DOHH2 (cell line): ENCODE data around the gene AMPH.

ENCODE experiments used
- H3F3A ChIP-seq: fragments of 200-600 bp; sonication (generic), shearing (Covaris generic); 2 replicates; pipeline ENCODE4 v1.6.0; 2016; ENCODE audit warnings: antibody characterized with exemption, mild to moderate bottlenecking; ENCODE audit not compliant: control insufficient read depth, insufficient read depth
- H3K27ac ChIP-seq: fragments of 200-600 bp; sonication (generic); 2 replicates; pipeline ENCODE4 v1.5.1; 2014; ENCODE audit warnings: low read depth, mild to moderate bottlenecking, low read length, moderate library complexity
- H3K27me3 ChIP-seq: fragments of 200-600 bp; sonication (generic); 2 replicates; pipeline ENCODE4 v1.6.1; 2014; ENCODE audit warnings: mild to moderate bottlenecking, low read length, mixed read lengths; ENCODE audit not compliant: control insufficient read depth
- H3K36me3 ChIP-seq: fragments of 200-600 bp; sonication (generic); 2 replicates; pipeline ENCODE4 v1.6.1; 2014; ENCODE audit warnings: mild to moderate bottlenecking, low read length, moderate library complexity, mixed read lengths; ENCODE audit not compliant: control insufficient read depth
- H3K4me1 ChIP-seq: fragments of 200-600 bp; sonication (generic); 2 replicates; pipeline ENCODE4 v1.6.1; 2014; ENCODE audit warnings: mild to moderate bottlenecking, low read length, mixed read lengths; ENCODE audit not compliant: control insufficient read depth
- H3K4me2 ChIP-seq: fragments of 200-600 bp; sonication (generic); 2 replicates; pipeline ENCODE4 v1.6.0; 2014; ENCODE audit warnings: mild to moderate bottlenecking, low read length, moderate library complexity
- H3K4me3 ChIP-seq: fragments of 200-600 bp; sonication (generic); 2 replicates; pipeline ENCODE4 v1.5.1; 2014; ENCODE audit warnings: mild to moderate bottlenecking, low read length, mixed read lengths
- H3K79me2 ChIP-seq: fragments of 200-600 bp; sonication (generic); 2 replicates; pipeline ENCODE4 v1.6.1; 2014; ENCODE audit warnings: mild to moderate bottlenecking, low read length, mixed read lengths; ENCODE audit not compliant: control insufficient read depth
- H3K9me2 ChIP-seq: fragments of 200-600 bp; sonication (generic); replicated peaks from 2 replicates; pipeline ENCODE4 v1.6.1; 2014; ENCODE audit warnings: mild to moderate bottlenecking, low read length, mixed read lengths; ENCODE audit not compliant: control insufficient read depth
- H3K9me3 ChIP-seq: fragments of 200-600 bp; sonication (generic); 2 replicates; pipeline ENCODE4 v1.6.1; 2014; ENCODE audit warnings: antibody characterized with exemption, low read length, mixed read lengths; ENCODE audit not compliant: control insufficient read depth, insufficient read depth
- H4K20me1 ChIP-seq: fragments of 200-600 bp; sonication (generic); 2 replicates; pipeline ENCODE4 v1.6.0; 2014; ENCODE audit warnings: low read depth, mild to moderate bottlenecking, antibody characterized with exemption, low read length, moderate library complexity; ENCODE audit not compliant: control insufficient read depth, insufficient read depth
- EZH2phosphoT487 ChIP-seq: fragments of 200-600 bp; sonication (generic); IDR thresholded peaks from 2 replicates; pipeline ENCODE4 v1.6.1; 2017; ENCODE audit warnings: borderline replicate concordance, mild to moderate bottlenecking, antibody characterized with exemption, low read length, moderate library complexity, mixed read lengths
- TF ChIP-seq, protein P1 (sequence below): fragments of 200-600 bp; sonication (generic); IDR thresholded peaks from one replicate; pipeline ENCODE4 v1.5.1; 2014; ENCODE audit warnings: antibody characterized with exemption, mild to moderate bottlenecking, low read depth, low read length; ENCODE audit not compliant: poor library complexity, severe bottlenecking

AMPH gene

DNA sequence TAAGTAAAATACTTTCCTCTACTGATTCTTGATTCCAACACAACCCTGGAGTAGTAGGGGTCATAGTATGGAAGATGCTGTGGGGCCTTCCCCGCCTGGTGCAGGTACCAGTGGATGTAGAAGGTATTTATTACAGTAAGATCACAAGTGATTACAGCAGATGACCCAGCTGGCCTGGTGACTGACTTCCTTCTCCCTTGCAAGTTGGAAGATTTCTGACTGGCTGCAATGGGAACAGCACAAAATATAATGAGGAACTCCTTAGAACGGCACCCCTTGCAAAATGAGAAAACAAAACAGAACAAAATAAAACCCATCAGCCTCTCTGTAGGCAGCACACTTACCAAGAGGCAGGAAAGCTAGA lies 296.1 kb downstream of the AMPH start:
- H3K27ac ChIP-seq, result no peak overlapping the region
- peak overlapping the region; percentile 15 for H3K4me2 ChIP-seq

DNA sequence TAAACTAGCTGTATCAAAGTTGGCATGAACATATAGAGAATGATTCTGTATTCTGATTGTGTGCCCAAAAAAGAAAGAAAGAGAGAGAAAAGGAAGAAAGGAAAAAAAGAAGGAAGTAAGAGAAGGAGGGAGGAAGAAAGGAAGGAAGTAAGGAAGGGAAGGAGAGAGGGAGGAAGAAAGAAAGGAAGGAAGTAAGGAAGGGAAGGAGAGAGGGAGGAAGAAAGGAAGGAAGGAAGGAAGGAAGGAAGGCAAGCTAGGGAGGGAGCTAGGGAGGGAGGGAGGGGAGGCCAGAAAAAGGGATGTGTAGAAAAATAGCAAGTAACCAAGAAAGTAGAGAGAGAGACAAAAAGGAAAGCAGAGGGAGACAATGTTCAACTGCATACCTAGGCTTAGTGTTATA lies 297.0 kb downstream of the AMPH start:
- Histone ChIP-seq H3K36me3 (no peaks in the 10 kb centered on the region), H3F3A (no peaks in the 10 kb centered on the region), H3K4me2 (no peak overlapping the region), H3K4me1 (peaks cover 12% of the 10 kb centered on the region), H3K27me3 (peaks cover 3% of the 10 kb centered on the region; the same call in 1 of the 2 replicates), H4K20me1 (no peaks in the 10 kb centered on the region), H3K9me2 (no peaks in the 10 kb centered on the region), H3K79me2 (no peaks in the 10 kb centered on the region), H3K9me3 (no peaks in the 10 kb centered on the region), H3K4me3 (no peak overlapping the region), H3K27ac (no peak overlapping the region)
- no peak for TF ChIP-seq EZH2phosphoT487
- TF ChIP-seq, protein P1, sequence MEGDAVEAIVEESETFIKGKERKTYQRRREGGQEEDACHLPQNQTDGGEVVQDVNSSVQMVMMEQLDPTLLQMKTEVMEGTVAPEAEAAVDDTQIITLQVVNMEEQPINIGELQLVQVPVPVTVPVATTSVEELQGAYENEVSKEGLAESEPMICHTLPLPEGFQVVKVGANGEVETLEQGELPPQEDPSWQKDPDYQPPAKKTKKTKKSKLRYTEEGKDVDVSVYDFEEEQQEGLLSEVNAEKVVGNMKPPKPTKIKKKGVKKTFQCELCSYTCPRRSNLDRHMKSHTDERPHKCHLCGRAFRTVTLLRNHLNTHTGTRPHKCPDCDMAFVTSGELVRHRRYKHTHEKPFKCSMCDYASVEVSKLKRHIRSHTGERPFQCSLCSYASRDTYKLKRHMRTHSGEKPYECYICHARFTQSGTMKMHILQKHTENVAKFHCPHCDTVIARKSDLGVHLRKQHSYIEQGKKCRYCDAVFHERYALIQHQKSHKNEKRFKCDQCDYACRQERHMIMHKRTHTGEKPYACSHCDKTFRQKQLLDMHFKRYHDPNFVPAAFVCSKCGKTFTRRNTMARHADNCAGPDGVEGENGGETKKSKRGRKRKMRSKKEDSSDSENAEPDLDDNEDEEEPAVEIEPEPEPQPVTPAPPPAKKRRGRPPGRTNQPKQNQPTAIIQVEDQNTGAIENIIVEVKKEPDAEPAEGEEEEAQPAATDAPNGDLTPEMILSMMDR, result no peak

More for the DNA sequence above, 296.1 kb downstream of the AMPH start:
- peaks cover 12% of the 10 kb centered on the region for H3K4me1 ChIP-seq
- H4K20me1 ChIP-seq, result no peaks in the 10 kb centered on the region
- no peaks in the 10 kb centered on the region for H3K9me3 ChIP-seq
- H3K79me2 ChIP-seq, result no peaks in the 10 kb centered on the region
- no peaks in the 10 kb centered on the region for H3K9me2 ChIP-seq
- H3K4me3 ChIP-seq, result no peak overlapping the region; the same call in 1 of the 2 replicates
- H3K27me3 ChIP-seq, result no peaks in the 10 kb centered on the region
- TF ChIP-seq, protein P1, result no peak
- TF ChIP-seq EZH2phosphoT487, result no peak
- H3K36me3 ChIP-seq, result no peaks in the 10 kb centered on the region
- H3F3A ChIP-seq, result no peaks in the 10 kb centered on the region
